GM13976 (cell line): Measurements from ENCODE around the gene SRPK3.

Experiments used
- DNase-seq: peaks from one replicate; pipeline ENCODE4 v3.0.0; 2012; ENCODE audit warnings: low spot score
- CTCF ChIP-seq: IDR thresholded peaks from 2 replicates; pipeline ENCODE4 v1.5.1; 2012; ENCODE audit warnings: borderline replicate concordance, mild to moderate bottlenecking; ENCODE audit not compliant: insufficient read depth; ENCODE audit errors: extremely low read depth, missing control alignments, control extremely low read depth
- in situ Hi-C: fragments of 300-500 bp; cut with MboI; formaldehyde crosslinking; loops from one replicate; pipeline ENCODE4 v1.12.0; 2022; ENCODE audit warnings: low sequenced_read_pairs, mixed read lengths, inconsistent platforms; ENCODE audit not compliant: unreplicated experiment

Gene SRPK3

GRCh38 chrX:153804621-153805020 is 23.8 kb downstream of the SRPK3 start:
- in situ Hi-C loops, result no loop called here
- TF ChIP-seq CTCF, result no peak
- no peak for DNase-seq

GRCh38 chrX:153805436-153805835 is 24.6 kb downstream of the SRPK3 start:
- in situ Hi-C loops, result no loop called here
- TF ChIP-seq CTCF, result no peak

GRCh38 chrX:153806999-153807575 is 26.2 kb downstream of the SRPK3 start:
- in situ Hi-C loops, result no loop called here
- TF ChIP-seq CTCF, result no peak
- DNase-seq, result no peak

More at GRCh38 chrX:153805436-153805835, 24.6 kb downstream of the SRPK3 start:
- no peak for DNase-seq

- no peak for DNase-seq
- no peak for TF ChIP-seq CTCF
- in situ Hi-C loops, result no loop called here
Measured at GRCh38 chrX:153807976-153808375, 27.1 kb downstream of the SRPK3 start.

GRCh38 chrX:153812220-153812619 is 31.4 kb downstream of the SRPK3 start:
- in situ Hi-C loops, result no loop called here
- TF ChIP-seq CTCF, result no peak
- DNase-seq, result no peak

- TF ChIP-seq CTCF, result no peak
- in situ Hi-C loops, result no loop called here
- DNase-seq, result no peak
Measured at GRCh38 chrX:153813161-153813560, 32.3 kb downstream of the SRPK3 start.
